IgD-negative memory B cell (primary cell): ENCODE measurements around the gene SPATS2. TPM values are rescaled to one million over a fixed set of nuclear protein-coding genes. Genes with fewer than 3 reads are reported as not detected.
"Not testable (repeated sequence)": the region's sequence is repeated elsewhere in the genome, so short reads cannot be mapped to it uniquely, and the experiment has no call there.

Experiments used
- H3K27ac Mint-ChIP-seq, 3 donors: one replicate each; pipeline ENCODE4 v1.8.0; 2020 to 2022; ENCODE audit warnings: mild to moderate bottlenecking in 3 of 3, mixed read lengths in 3 of 3, moderate library complexity in 1 of 3
- H3K27me3 Mint-ChIP-seq: one replicate; pipeline ENCODE4 v1.8.0; 2021; ENCODE audit warnings: mixed read lengths
- H3K36me3 Mint-ChIP-seq: one replicate; pipeline ENCODE4 v1.8.0; 2020; ENCODE audit warnings: mild to moderate bottlenecking, mixed read lengths
- H3K4me1 Mint-ChIP-seq, 3 donors: one replicate each; pipeline ENCODE4 v1.8.0; 2020 to 2022; ENCODE audit warnings: mixed read lengths in 3 of 3, mild to moderate bottlenecking in 1 of 3
- H3K4me3 Mint-ChIP-seq, 4 donors: one replicate each; pipeline ENCODE4 v1.8.0; 2020 to 2022; ENCODE audit warnings: mild to moderate bottlenecking in 4 of 4, mixed read lengths in 4 of 4, moderate library complexity in 3 of 4
- H3K9me3 Mint-ChIP-seq, 3 donors: one replicate each; pipeline ENCODE4 v1.8.0; 2020 to 2021; ENCODE audit warnings: mixed read lengths in 3 of 3, mild to moderate bottlenecking in 1 of 3
- polyA plus RNA-seq: library from polyadenylated mRNA; unstranded; fragments of 300-500 nt; fragmentation: Illumina TruSeq; gene quantifications from one replicate; pipeline ENCODE4 v1.2.3, GENCODE V29; 2021

Gene SPATS2
- polyA plus RNA-seq, result 19.3 TPM

DNA sequence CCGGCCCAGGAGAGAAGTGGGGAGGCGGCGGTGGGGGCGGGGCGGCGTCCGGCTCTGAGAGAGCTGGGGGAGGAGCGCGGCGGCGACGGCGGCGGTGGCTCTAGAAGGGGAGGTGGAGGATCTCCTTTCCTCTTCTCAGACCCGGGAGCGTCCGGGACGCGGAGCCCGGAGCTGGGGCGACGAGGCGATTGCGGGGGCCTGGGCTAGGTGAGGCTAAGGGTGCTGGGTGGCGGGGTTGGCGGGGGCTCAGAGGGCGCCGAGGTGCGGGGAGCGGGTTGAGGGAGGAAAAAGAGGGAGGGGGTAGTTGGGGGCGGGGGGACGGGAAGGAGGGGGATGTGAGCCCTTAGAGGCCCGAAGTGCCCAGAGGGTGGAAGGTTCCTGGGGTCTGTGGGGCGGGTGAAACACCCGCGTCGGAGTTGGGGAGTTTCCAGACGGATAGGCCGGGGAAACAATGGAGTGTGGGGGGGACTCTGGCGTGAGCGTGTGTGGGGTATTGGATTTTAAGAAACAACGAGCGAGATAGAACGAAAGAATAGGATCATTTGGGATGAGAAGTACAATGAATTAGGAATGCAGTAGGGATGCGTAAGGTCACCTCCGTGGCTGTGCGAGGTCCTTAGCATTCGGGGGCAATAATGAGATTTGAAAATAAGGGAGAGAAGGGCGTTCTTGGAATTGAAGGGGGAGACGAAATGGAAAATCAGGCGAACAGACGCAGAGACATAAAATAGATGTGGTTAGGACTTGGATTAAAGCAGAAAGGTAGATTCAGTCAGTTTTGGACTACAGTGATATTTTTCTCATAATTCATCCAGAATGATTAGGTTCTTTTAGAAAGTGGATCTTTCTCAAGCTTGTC, at the start of gene SPATS2:
SPATS2 (plus strand) TSS at position 82 of the 859 bp plus-strand sequence. CDS start 93,551 bp downstream, outside the sequence.
- H3K27ac Mint-ChIP-seq, result peak within 1 kb of the TSS; percentile 79 to 98 (median 98)

DNA sequence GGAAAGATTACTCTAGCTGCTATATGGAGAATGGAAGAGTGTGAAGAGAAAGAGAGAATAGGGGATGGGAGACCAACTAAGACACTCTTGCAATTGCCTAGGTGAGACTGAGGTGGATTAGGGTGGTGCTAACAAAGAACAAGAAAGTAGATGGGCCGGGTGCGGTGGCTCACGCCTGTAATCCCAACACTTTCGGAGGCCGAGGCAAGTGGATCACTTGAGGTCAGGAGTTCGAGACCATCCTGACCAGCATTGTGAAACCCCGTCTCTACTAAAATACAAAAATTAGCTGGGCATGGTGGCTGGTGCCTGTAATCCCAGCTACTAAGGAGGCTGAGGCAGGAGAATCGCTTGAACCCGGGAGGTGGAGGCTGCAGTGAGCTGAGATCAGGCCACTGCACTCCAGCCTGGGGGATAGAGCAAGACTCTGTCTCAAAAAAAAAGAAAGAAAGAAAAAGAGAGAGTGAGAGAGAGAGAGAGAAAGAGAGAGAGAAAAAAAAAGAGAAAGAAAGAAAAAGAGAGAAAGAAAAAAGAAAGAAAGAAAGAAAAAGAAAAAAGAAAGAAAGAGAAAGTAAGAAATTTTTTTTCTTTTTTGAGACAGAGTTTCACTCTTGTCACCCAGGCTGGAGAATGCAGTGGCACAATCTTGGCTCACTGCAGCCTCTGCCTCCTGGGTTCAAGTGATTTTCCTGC, 46.7 kb upstream of the SPATS2 start:
- not testable (repeated sequence) for H3K27me3 Mint-ChIP-seq, H3K9me3 Mint-ChIP-seq, H3K27ac Mint-ChIP-seq, H3K36me3 Mint-ChIP-seq
- Mint-ChIP-seq H3K4me3 (peak overlapping the region; percentile 5 to 58 (median 24)), H3K4me1 (peaks cover 7 to 14% (median 12%) of the 10 kb centered on the region in 3 donors)

More for the DNA sequence above, at the start of gene SPATS2:
- H3K36me3 Mint-ChIP-seq, result no peaks in the 10 kb centered on the region
- peaks cover 29 to 37% (median 30%) of the 10 kb centered on the region in 3 donors for H3K4me1 Mint-ChIP-seq
- no peaks in the 10 kb centered on the region for H3K27me3 Mint-ChIP-seq
- H3K9me3 Mint-ChIP-seq, result no peaks in the 10 kb centered on the region
- peak within 1 kb of the TSS; percentile 84 to 98 (median 94) for H3K4me3 Mint-ChIP-seq

DNA sequence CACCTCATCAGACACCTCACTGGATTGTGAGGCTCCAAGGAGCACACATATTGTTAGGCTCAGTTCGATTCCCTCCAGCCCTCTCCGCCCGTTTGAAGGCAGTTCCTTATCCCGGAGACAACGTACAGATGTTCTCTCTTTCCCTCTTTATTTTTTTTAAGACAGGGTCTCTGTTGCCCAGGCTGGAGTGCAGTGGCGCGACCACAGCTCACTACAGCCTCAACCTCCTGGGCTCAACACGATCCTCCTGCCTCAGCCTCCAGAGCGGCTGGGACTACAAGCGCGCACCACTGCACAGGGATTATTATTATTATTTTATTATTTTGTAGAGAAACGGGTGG, 44.9 kb upstream of the SPATS2 start:
- Mint-ChIP-seq H3K4me1 (peaks cover 7 to 14% (median 12%) of the 10 kb centered on the region in 3 donors), H3K27ac (peak overlapping the region in 2 of 3 donors; percentile 79 to 94), H3K27me3 (no peaks in the 10 kb centered on the region), H3K36me3 (no peaks in the 10 kb centered on the region), H3K4me3 (peak overlapping the region; percentile 88 to 100 (median 93)), H3K9me3 (no peaks in the 10 kb centered on the region)

DNA sequence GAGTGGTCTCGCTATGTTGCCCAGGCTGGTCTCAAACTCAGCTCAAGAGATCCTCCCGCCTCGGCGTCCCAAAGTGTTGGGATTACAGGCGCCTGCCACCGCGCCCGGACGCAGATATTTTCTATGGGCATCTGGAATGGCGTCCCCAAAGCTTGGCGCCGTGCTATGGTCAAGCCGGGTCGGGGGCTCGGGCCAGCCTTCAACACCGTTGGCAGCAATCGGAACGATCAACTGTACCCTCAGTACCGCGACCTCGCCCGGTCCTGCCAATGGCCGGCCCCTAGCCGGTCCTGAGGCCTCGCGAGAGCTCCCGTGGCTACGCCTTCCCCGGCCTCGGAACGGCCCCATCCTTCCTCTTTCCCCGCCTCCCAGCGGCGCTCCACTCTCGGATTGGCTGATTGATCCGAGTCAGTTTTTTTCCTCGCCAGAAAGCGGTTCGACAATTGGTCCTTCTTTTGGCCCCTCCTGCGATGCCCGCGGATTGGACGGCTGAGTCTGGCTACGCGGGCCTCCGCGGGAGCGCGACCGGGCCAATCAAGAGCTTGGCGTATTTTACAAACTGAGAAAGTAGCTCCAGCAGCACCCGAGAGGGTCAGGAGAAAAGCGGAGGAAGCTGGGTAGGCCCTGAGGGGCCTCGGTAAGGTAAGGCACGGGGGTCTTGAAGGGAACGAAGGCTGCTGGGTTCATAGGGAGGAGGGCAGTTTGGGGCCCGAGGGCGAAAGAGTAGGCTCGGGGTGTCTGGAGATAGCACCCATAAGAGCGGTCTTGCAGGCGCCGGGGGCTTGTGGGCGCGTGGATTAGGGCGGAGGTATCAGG, 44.3 kb upstream of the SPATS2 start, which contains the start of gene TROAP:
TROAP (plus strand) TSS at position 548 of the 816 bp plus-strand sequence. CDS start 354 bp downstream, outside the sequence.
- Mint-ChIP-seq H3K9me3 (no peaks in the 10 kb centered on the region), H3K36me3 (peaks cover 2% of the 10 kb centered on the region), H3K4me1 (peaks cover 7 to 14% (median 12%) of the 10 kb centered on the region in 3 donors), H3K27ac (peak within 1 kb of the TSS; percentile 41 to 94 (median 79)), H3K27me3 (no peaks in the 10 kb centered on the region), H3K4me3 (peak within 1 kb of the TSS; percentile 88 to 100 (median 93))

DNA sequence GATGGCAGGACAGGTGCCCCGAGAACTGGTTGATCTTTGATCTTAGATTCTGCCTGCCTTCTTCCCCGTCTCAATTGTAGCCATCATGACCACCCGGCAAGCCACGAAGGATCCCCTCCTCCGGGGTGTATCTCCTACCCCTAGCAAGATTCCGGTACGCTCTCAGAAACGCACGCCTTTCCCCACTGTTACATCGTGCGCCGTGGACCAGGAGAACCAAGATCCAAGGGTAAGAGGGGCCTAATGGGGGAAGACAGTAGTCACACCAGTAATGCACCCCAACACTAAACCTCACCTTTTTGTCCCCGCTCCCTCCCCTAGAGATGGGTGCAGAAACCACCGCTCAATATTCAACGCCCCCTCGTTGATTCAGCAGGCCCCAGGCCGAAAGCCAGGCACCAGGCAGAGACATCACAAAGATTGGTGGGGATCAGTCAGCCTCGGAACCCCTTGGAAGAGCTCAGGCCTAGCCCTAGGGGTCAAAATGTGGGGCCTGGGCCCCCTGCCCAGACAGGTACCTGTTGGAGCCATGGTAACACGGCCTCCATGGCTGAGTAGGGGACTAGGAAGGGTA, 43.7 kb upstream of the SPATS2 start:
- peak overlapping the region; percentile 88 to 100 (median 93) for H3K4me3 Mint-ChIP-seq
- peaks cover 2% of the 10 kb centered on the region for H3K36me3 Mint-ChIP-seq
- H3K27ac Mint-ChIP-seq, result peak overlapping the region in 1 of 3 donors; percentile 78
- no peaks in the 10 kb centered on the region for H3K9me3 Mint-ChIP-seq
- H3K27me3 Mint-ChIP-seq, result no peaks in the 10 kb centered on the region
- H3K4me1 Mint-ChIP-seq, result peaks cover 7 to 14% (median 12%) of the 10 kb centered on the region in 3 donors

DNA sequence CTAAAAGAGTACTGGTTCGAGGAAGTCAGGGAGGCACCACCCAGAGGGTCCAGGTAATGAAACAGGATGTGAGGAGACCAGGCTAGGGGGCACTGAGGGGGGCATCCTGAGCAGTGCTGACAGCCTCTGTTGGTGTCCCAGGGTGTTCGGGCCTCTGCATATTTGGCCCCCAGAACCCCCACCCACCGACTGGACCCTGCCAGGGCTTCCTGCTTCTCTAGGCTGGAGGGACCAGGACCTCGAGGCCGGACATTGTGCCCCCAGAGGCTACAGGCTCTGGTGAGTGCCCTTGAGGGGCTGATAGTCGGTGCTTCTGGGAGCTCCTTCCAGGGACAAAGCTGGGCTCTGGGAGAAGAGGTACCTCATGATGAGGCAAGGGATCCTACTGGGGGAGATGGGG, 41.7 kb upstream of the SPATS2 start:
- Mint-ChIP-seq H3K36me3 (peaks cover 2% of the 10 kb centered on the region), H3K4me3 (no peak overlapping the region), H3K27me3 (no peaks in the 10 kb centered on the region), H3K4me1 (peaks cover 7 to 14% (median 12%) of the 10 kb centered on the region in 3 donors), H3K9me3 (no peaks in the 10 kb centered on the region), H3K27ac (no peak overlapping the region)

DNA sequence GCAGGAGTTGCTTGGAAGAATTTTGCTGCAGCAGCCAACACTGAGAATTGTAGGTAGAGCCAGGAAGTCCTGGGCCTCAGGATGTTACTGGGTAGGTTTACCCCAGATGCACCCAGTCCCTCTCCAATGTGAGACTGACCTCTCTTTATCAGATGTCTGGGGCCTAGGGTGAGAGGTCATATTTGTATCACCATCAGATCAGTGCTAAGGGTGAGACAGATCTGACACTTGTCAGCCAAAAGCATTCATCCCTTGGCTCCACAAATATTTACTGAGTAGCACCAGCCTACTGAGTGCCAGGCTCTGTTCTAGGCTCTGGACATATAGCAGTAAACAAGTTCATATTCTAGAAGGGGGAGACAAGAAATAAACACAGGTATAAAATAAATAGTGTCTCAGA, 39.9 kb upstream of the SPATS2 start:
- H3K4me3 Mint-ChIP-seq, result no peak overlapping the region
- H3K27ac Mint-ChIP-seq, result peak overlapping the region in 1 of 3 donors; percentile 71
- peaks cover 2% of the 10 kb centered on the region for H3K36me3 Mint-ChIP-seq
- peaks cover 7 to 8% (median 7%) of the 10 kb centered on the region in 3 donors for H3K4me1 Mint-ChIP-seq
- H3K9me3 Mint-ChIP-seq, result no peaks in the 10 kb centered on the region
- peaks cover 4% of the 10 kb centered on the region for H3K27me3 Mint-ChIP-seq

DNA sequence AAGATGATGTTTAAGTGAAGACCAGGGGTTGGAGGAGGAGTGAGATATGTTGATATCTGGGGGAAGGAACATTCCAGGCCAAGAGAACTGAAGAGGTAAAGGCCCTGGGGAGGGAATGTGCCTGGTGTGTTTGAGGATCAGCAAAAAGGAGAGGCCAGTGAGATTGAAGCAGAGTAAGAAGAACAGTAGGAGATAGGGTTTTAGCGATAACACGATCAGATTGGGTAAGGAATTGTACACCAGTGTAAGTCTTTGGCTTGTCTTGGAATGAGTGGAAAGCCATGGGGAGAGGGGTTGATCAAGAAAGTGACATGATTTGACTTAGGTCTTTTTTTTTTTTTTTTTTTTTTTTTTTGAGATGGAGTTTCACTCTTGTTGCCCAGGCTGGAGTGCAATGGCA, 39.4 kb upstream of the SPATS2 start:
- Mint-ChIP-seq H3K4me1 (peaks cover 5 to 7% (median 5%) of the 10 kb centered on the region in 3 donors), H3K9me3 (no peaks in the 10 kb centered on the region), H3K4me3 (no peak overlapping the region), H3K36me3 (peaks cover 2% of the 10 kb centered on the region), H3K27me3 (peaks cover 8% of the 10 kb centered on the region), H3K27ac (no peak overlapping the region)

DNA sequence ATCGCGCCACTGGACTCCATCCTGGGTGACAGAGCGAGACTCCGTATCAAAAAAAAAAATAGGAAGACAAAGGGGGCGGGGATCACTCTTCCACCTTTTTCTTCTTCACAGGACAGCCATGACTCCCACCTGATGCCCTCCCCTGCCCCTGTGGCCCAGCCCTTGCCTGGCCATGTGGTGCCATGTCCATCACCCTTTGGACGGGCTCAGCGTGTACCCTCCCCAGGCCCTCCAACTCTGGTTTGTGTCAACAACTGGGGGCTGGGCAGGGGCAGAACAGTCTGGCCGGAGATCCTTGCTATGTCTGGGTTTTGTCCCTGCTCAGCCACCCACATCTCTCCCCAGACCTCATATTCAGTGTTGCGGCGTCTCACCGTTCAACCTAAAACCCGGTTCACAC, 38.4 kb upstream of the SPATS2 start:
- H3K4me1 Mint-ChIP-seq, result peaks cover 0 to 4% (median 4%) of the 10 kb centered on the region in 3 donors
- H3K9me3 Mint-ChIP-seq, result no peaks in the 10 kb centered on the region
- peaks cover 13% of the 10 kb centered on the region for H3K27me3 Mint-ChIP-seq
- no peak overlapping the region for H3K27ac Mint-ChIP-seq
- no peak overlapping the region for H3K4me3 Mint-ChIP-seq
- peaks cover 4% of the 10 kb centered on the region for H3K36me3 Mint-ChIP-seq

DNA sequence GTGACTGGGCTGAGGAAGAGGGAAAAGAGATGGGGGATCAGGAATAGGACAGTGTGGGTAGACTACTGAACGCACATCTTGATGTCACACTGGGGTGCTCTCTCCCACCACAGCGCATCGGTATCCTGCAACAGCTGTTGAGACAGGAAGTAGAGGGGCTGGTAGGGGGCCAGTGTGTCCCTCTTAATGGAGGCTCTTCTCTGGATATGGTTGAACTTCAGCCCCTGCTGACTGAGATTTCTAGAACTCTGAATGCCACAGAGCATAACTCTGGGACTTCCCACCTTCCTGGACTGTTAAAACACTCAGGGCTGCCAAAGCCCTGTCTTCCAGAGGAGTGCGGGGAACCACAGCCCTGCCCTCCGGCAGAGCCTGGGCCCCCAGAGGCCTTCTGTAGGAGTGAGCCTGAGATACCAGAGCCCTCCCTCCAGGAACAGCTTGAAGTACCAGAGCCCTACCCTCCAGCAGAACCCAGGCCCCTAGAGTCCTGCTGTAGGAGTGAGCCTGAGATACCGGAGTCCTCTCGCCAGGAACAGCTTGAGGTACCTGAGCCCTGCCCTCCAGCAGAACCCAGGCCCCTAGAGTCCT, 37.1 kb upstream of the SPATS2 start:
- H3K36me3 Mint-ChIP-seq, result peaks cover 4% of the 10 kb centered on the region
- H3K4me1 Mint-ChIP-seq, result peaks cover under 1 to 4% (median 2%) of the 10 kb centered on the region in 3 donors
- H3K4me3 Mint-ChIP-seq, result no peak overlapping the region
- peaks cover 24% of the 10 kb centered on the region for H3K27me3 Mint-ChIP-seq
- no peak overlapping the region for H3K27ac Mint-ChIP-seq
- H3K9me3 Mint-ChIP-seq, result no peaks in the 10 kb centered on the region

DNA sequence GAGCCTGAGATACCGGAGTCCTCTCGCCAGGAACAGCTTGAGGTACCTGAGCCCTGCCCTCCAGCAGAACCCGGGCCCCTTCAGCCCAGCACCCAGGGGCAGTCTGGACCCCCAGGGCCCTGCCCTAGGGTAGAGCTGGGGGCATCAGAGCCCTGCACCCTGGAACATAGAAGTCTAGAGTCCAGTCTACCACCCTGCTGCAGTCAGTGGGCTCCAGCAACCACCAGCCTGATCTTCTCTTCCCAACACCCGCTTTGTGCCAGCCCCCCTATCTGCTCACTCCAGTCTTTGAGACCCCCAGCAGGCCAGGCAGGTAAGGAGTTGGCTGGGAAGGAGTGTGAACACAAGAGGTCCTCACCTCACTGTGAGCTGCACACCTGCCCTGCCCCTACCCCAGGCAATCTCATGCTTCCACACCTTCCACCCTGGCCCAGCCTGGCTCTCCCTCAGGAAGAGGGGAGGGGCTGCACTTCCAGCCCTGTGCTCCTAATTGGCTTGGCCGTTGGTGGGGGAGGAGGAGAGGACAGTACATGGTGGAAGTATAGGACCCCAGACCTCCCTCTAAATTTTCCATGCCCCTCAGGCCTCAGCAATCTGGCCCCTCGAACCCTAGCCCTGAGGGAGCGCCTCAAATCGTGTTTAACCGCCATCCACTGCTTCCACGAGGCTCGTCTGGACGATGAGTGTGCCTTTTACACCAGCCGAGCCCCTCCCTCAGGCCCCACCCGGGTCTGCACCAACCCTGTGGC, 36.5 kb upstream of the SPATS2 start:
- Mint-ChIP-seq H3K4me3 (no peak overlapping the region), H3K36me3 (peaks cover 4% of the 10 kb centered on the region), H3K9me3 (no peaks in the 10 kb centered on the region), H3K4me1 (peaks cover 2 to 6% (median 4%) of the 10 kb centered on the region in 3 donors), H3K27me3 (peaks cover 31% of the 10 kb centered on the region), H3K27ac (no peak overlapping the region)

DNA sequence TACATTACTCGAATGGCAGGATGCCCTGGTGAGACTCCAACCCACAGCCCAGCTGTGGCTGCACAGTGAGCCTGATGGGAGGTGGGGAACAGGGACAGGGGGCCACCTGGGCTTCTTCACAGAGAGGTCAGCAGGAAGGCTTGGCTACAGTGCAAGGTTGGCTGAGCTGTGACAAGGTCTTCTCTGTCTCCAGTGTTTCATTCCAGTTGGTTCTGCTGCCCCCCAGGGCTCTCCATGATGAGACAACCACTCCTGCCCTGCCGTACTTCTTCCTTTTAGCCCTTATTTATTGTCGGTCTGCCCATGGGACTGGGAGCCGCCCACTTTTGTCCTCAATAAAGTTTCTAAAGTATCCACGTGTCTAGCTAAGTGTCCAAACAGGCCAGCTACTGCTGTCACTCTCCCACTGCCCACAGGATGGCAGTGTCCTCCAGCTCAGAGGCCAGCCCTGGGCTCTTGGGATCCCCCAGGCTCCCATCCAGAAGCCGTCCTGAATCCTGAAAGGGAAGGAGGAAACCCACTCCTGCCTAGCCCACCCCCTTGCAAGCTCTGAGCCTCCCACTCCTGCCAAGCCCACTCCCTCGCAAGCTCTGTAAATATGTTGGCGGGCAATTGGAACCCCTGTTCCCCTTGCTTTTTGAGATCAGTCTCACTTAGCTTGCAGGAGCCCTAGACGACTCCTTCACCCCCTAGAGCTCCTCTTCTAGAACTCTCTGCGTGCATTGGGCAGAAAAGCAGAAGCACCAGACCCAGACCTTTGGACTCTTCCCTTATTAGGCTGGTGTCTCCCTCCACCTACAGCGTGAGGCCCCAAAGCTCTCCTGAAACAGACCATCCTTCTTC, 35.7 kb upstream of the SPATS2 start:
- peaks cover 32% of the 10 kb centered on the region for H3K27me3 Mint-ChIP-seq
- H3K4me1 Mint-ChIP-seq, result peaks cover 2 to 6% (median 4%) of the 10 kb centered on the region in 3 donors
- H3K4me3 Mint-ChIP-seq, result peak overlapping the region in 1 of 4 donors; percentile 52
- no peaks in the 10 kb centered on the region for H3K9me3 Mint-ChIP-seq
- H3K27ac Mint-ChIP-seq, result peak overlapping the region in 2 of 3 donors; percentile 48 to 59
- H3K36me3 Mint-ChIP-seq, result peaks cover 4% of the 10 kb centered on the region

DNA sequence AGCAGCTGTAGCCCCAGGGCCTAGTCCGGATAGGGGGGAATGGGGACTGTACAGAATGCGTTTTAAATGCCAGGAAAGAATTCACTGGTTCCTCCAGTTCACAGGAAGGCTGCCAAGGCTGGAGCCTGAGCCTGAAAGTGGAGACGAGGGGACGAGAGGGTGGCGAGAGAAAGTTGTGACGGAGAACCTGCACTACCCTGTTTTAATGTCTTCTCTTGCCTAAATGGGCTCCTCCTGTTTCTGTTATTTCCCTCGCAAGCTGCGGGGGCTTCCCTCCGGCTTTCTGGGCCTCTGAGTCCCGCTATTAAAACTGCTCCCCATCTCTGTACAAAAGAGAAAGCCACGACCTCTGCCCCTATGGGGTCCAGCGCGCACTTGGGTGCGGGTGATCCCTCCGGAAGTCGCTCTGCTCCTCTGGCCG, 34.8 kb upstream of the SPATS2 start:
- Mint-ChIP-seq H3K27me3 (peaks cover 40% of the 10 kb centered on the region), H3K4me1 (peaks cover 2 to 6% (median 6%) of the 10 kb centered on the region in 3 donors), H3K36me3 (peaks cover 4% of the 10 kb centered on the region), H3K4me3 (peak overlapping the region in 2 of 4 donors; percentile 38 to 52), H3K9me3 (no peaks in the 10 kb centered on the region), H3K27ac (peak overlapping the region in 1 of 3 donors; percentile 48)
